ENCODE data around the gene BSG.

GRCh38 chr19:610801-611480, 38.5 kb downstream of the BSG start:
- no peak for TF ChIP-seq CTCF (IDR thresholded peaks at IDR 0.05)
- no peak for TF ChIP-seq POLR2AphosphoS5 (IDR thresholded peaks at IDR 0.05; ENCODE audit: low read depth, low read length)
- no peak for TF ChIP-seq REST (IDR thresholded peaks at IDR 0.05; ENCODE audit: insufficient read depth in 1 of 2, low read depth in 2 of 2, low read length in 1 of 2)
- no peak for TF ChIP-seq SIN3A (IDR thresholded peaks at IDR 0.05; ENCODE audit: borderline replicate concordance, insufficient read depth, low read depth, low read length)
